Stimulated activated CD4-positive, alpha-beta T cell treated with anti-CD3 and anti-CD28 coated beads, TNF-alpha, amount 100 ng/mL, for 48 hours (primary cell): ENCODE measurements around the gene FOXE3.
A peak's percentile ranks its signal among the peaks of the same experiment; 100 is the strongest.

Source experiments
- DNase-seq, 3 donors: peaks; one replicate each; pipeline ENCODE4 v3.0.0-alpha.2; 2020; ENCODE audit warnings: low read depth in 3 of 3

The FOXE3 gene

GRCh38 chr1:47405697-47406096 is 10.4 kb upstream of the FOXE3 start:
- no peak for DNase-seq

- DNase-seq: no peak
Observed at GRCh38 chr1:47406966-47407365, 9.1 kb upstream of the FOXE3 start.

GRCh38 chr1:47407481-47407880 is 8.6 kb upstream of the FOXE3 start:
- DNase-seq: no peak

- DNase-seq: no peak
Observed at GRCh38 chr1:47409311-47410067, 6.6 kb upstream of the FOXE3 start.

GRCh38 chr1:47410068-47410455 is 6.0 kb upstream of the FOXE3 start:
- DNase-seq: no peak

- DNase-seq: no peak
Observed at GRCh38 chr1:47411436-47411835, 4.6 kb upstream of the FOXE3 start.

GRCh38 chr1:47412437-47412836 is 3.6 kb upstream of the FOXE3 start:
- DNase-seq: no peak

GRCh38 chr1:47416319-47417169 is 459 bp downstream of the FOXE3 start:
- DNase-seq: no peak

- DNase-seq: no peak
Observed at GRCh38 chr1:47417170-47418044, 1.3 kb downstream of the FOXE3 start.

- DNase-seq: no peak
Observed at GRCh38 chr1:47418122-47418521, 2.0 kb downstream of the FOXE3 start.

GRCh38 chr1:47418681-47419325 is 2.7 kb downstream of the FOXE3 start:
- DNase-seq: no peak

GRCh38 chr1:47420547-47420946 is 4.5 kb downstream of the FOXE3 start:
- DNase-seq: no peak

- no peak for DNase-seq
Observed at GRCh38 chr1:47423872-47424271, 7.8 kb downstream of the FOXE3 start.

GRCh38 chr1:47424336-47424982 is 8.4 kb downstream of the FOXE3 start:
- DNase-seq: no peak

- no peak for DNase-seq
Observed at GRCh38 chr1:47431534-47431933, 15.4 kb downstream of the FOXE3 start.

GRCh38 chr1:47432071-47433036 is 16.3 kb downstream of the FOXE3 start:
- DNase-seq: peak in 1 of 3 donors; percentile 39

GRCh38 chr1:47433037-47433421 is 16.9 kb downstream of the FOXE3 start:
- DNase-seq: no peak

GRCh38 chr1:47433477-47434050 is 17.5 kb downstream of the FOXE3 start:
- DNase-seq: no peak

- DNase-seq: no peak
Observed at GRCh38 chr1:47434051-47434842, 18.2 kb downstream of the FOXE3 start.
